ENCODE results near the gene RHO. TPM values are rescaled to one million over a fixed set of nuclear protein-coding genes. Genes with fewer than 3 reads are reported as not detected.
"Not testable (repeated sequence)": the region's sequence is repeated elsewhere in the genome, so short reads cannot be mapped to it uniquely, and the experiment has no call there.

The RHO gene
- total RNA-seq, 1 donor from 2014 or later: not detected

GRCh38 chr3:129499604-129500333 is 28.7 kb upstream of the RHO start:
- not testable (repeated sequence) for ATAC-seq

- ATAC-seq: no peak
Observed at GRCh38 chr3:129500334-129500658, 28.1 kb upstream of the RHO start.

- ATAC-seq: no peak
Observed at GRCh38 chr3:129501630-129502029, 26.8 kb upstream of the RHO start.

GRCh38 chr3:129502641-129503408 is 25.6 kb upstream of the RHO start:
- ATAC-seq: no peak

GRCh38 chr3:129503471-129504291 is 24.8 kb upstream of the RHO start:
- ATAC-seq: no peak

- ATAC-seq: no peak
Observed at GRCh38 chr3:129504471-129505100, 23.9 kb upstream of the RHO start.

GRCh38 chr3:129505341-129505740 is 23.1 kb upstream of the RHO start:
- ATAC-seq: no peak

- ATAC-seq: no peak
Observed at GRCh38 chr3:129506231-129506742, 22.2 kb upstream of the RHO start.

- ATAC-seq: peak; percentile 30
Observed at GRCh38 chr3:129507181-129507831, 21.1 kb upstream of the RHO start.

- ATAC-seq: no peak
Observed at GRCh38 chr3:129512595-129512994, 15.8 kb upstream of the RHO start.

- no peak for ATAC-seq
Observed at GRCh38 chr3:129513705-129514104, 14.7 kb upstream of the RHO start.

- ATAC-seq: no peak
Observed at GRCh38 chr3:129514110-129514509, 14.3 kb upstream of the RHO start.

GRCh38 chr3:129514563-129514962 is 13.9 kb upstream of the RHO start:
- ATAC-seq: no peak

- ATAC-seq: not testable (repeated sequence)
Observed at GRCh38 chr3:129515108-129515820, 13.2 kb upstream of the RHO start.

- ATAC-seq: not testable (repeated sequence)
Observed at GRCh38 chr3:129515821-129516432, 12.5 kb upstream of the RHO start.

- no peak for ATAC-seq
Observed at GRCh38 chr3:129517516-129517915, 10.9 kb upstream of the RHO start.

GRCh38 chr3:129518038-129518561 is 10.3 kb upstream of the RHO start:
- ATAC-seq: no peak

- no peak for ATAC-seq
Observed at GRCh38 chr3:129518581-129518980, 9.9 kb upstream of the RHO start.

GRCh38 chr3:129519449-129519848 is 9.0 kb upstream of the RHO start:
- ATAC-seq: no peak

GRCh38 chr3:129519896-129520715 is 8.3 kb upstream of the RHO start:
- ATAC-seq: no peak

Data from esophagus mucosa (tissue), 1 donor.